GM21737 (cell line): ENCODE data around the gene CIT.

Experiments used
- ATAC-seq: cut with Tn5 transposase; IDR thresholded peaks from one replicate; pipeline ENCODE4 v1.9.1; 2021; ENCODE audit warnings: mild to moderate bottlenecking, moderate library complexity; ENCODE audit not compliant: unreplicated experiment

CIT gene

DNA sequence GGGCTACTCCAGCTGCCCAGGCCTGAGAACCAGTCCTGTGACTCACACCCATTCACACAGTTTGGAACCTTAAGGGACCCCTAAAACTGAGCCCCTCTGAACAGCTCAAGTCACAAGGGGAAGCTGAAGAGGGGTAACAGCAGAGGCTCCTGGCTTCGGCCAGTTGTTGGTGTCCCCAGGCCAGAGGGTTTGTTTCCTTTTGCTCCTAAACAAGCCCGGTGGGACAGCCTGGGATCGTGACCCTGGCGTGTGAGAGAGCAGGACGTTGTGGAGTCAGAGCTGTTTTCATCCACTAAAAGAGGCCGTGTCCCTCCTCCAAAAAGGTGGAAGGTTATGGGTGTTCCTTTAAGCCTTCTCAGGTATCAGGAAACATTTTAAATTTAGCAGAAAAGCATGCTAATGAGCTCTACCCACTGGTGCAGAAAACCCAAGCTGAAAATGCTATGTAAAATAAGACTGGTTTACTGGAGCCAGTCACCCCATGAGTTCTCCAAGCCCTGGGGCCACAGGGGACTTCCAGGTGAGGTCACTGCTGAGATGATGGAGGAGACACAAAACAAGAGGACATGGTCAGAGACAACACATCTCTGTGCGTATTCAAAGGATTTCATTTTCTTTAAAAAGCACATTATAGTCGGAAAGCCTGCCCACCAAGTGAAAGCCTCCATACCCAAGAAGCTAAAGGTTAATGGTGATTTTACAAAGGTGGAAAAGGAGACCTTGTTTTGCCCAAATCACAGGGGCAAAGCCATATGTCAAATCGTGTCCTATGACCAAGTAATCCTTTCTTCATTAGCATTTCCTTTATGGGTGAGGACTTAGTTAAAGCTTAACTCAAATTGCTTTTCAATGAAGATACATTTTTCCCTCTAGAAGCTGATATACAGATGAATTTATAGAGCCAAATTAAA lies 195.1 kb downstream of the CIT start:
- ATAC-seq = no peak

DNA sequence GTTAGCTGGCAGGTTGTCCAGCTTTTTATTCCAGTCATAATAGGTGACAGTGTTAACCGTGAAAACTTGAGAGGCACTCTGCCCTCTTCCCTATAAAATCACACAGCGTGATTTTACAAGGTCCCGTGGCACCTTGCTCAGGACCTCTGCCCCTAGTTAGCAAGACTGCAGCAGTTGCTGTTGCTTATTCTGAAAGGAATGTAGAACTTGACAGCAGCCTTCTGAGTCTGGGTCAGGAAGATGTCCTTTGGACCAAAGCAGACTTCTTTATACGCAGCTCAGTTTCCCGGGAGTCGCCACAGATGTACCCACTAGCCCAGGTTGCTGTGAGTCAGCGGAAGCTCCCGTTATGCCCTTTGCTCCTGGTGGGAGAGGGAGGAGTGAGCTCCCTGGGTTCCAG lies 196.0 kb downstream of the CIT start:
- no peak for ATAC-seq

DNA sequence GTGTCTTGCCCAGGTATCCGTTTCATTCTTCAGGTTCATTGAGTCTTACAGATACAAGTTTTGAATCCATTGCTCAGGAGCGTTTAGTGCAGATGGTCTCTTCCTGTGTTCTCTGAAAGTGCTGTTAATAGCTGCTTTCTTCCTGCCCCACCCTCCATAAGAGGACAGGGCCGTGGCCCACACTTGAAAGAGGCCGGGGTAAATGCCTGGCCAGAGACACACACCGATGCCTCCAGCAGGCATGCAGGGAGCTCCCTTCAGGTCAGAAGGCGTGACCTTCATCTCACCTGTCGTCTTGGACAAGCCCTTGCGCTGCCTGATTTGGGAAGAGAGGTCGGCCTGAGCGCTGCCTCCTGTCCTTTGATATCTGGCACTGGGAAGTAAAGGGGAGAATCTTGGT lies 197.6 kb downstream of the CIT start:
- no peak for ATAC-seq

DNA sequence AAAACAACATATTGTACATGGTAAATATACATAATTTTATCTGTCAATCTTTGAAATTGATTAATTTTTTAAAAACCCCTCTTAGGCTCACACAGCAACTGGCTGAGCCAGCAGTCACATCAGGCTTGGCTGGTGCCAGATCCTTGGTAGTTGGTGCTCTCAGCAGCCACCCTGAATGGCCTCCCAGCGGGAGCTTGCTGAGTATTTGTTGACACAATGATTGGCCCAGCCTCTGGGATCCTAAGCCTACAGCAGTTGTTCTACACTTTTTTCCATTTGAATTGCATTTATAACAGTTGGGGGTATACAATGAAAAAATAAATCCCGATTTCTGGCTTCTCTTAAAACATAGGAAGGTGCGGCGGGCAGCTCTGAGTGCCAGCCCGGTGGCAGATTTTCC lies 198.0 kb downstream of the CIT start:
- ATAC-seq = no peak

DNA sequence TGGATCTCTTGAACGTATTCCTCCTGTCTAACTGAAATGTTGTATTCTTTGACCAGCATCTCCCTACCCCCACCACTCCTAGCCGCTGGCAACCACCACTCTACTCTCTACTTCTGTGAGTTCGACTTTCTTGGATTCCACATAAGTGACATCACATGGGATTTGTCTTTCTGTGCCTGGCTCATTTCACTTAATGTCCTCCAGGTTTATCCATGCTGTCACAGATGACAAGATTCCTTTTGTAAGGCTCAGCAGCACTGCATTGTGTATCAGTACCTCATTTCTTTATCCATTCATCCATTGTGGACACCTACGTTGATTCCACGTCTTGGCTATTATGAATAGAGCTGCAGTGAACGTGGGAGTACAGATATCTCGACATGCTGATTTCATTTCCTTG lies 198.7 kb downstream of the CIT start:
- ATAC-seq = no peak

DNA sequence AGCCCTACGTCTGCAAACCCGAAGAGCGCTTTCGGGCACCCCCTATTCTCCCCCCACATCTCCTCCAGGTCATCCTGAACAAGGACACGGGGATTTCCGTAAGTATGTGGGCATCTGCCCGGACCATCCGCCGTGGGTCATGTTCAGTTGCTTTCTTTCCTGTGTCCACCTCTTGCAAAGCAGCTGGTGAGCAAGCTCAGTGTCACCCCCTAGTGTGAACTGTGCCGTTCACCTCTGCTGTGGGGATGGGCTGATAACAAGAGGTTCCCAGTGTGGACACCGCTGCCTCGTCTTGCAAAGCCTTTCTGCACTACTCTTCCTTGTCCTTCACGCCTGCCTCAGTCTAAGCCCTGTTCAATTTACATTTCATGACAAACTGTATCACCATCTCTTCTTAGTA lies 200.5 kb downstream of the CIT start:
- ATAC-seq = no peak

DNA sequence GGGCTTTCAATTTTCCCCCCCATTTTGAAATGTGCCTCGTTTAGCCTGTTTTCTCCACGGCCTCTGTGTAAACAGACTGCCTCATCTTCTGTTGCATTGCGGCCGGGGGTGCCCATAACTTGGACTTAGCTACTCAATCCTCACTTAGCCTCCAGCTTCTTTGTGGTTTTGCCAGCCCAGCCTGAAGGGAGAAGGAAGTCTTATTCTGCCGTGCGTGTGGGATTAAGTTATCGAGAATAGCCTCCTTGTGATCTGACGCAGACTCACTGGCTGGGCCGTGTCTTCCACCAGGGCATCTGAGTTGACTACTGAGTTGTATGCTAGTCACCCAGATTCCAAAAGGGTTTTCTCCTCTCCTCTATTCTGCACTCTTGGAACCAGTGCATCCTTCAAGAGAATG lies 201.1 kb downstream of the CIT start:
- no peak for ATAC-seq

DNA sequence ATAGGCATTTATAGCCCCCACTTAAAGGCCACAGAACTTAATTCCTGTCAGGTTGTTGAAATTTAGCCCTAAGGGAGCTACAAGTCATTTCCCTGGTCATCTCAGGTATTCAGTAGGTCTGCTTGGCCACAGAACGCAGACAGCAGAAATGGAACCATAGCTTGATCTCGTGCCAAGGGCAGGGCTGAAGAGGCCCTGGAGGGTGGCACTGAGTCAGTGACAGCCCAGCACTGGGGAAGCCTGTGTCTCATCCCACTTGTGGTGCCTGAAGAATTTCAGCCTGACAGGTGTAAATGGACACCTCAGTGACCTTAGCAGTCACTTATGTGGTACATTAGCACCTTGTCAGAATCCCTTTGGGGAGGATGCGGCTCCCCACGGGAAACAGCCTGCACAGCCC lies 202.6 kb downstream of the CIT start:
- ATAC-seq = no peak

DNA sequence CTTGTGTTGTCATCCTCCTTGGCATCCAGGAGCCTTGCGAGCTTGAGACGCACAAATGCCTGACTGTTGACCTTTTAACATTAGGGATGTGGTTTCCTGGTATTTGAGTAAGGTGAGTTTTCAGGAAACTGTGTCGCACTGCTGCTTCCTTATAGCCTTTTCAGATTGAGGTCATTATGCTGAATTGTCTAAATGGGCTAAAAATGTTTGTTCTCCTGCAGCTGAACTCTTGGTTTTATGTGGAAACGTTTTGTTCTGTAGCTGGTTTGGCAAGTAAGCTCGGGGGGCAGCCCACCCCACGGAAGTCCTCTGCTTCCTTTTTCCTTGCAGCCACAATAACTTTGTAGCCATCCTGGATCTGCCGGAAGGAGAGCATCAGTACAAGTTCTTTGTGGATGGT lies 203.5 kb downstream of the CIT start:
- no peak for ATAC-seq

DNA sequence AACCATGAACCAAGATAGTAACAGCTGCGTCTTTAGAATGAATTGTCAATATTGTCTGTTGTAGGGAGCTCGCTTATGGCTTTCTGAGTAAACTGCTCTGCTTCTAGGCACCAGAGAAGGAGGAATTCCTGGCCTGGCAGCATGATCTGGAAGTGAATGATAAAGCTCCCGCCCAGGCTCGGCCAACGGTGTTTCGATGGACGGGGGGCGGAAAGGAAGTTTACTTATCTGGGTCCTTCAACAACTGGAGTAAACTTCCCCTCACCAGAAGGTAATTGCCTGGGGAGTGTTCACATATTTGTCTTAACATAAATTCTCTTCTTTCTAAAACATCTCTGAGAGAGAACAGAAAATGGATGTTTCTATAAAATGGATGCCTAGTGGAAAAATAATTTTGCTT lies 204.9 kb downstream of the CIT start:
- no peak for ATAC-seq

DNA sequence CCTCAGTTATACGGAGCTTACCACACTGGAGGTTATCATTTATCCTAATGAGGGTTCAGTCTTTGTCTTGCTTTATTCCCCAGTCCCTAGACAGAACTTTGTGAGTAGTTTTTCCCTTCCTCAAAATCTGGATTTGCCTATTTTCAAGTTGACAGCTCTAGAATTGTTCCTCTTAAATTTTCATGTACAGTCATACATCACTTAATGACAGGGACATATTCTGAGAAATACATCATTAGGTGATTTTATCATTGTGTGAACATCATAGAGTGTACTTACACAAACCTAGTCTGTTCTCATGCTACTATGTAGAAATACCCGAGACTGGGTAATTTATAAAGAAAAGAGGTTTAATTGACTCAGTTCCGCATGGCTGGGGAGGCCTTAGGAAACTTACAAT lies 206.1 kb downstream of the CIT start:
- ATAC-seq = no peak

DNA sequence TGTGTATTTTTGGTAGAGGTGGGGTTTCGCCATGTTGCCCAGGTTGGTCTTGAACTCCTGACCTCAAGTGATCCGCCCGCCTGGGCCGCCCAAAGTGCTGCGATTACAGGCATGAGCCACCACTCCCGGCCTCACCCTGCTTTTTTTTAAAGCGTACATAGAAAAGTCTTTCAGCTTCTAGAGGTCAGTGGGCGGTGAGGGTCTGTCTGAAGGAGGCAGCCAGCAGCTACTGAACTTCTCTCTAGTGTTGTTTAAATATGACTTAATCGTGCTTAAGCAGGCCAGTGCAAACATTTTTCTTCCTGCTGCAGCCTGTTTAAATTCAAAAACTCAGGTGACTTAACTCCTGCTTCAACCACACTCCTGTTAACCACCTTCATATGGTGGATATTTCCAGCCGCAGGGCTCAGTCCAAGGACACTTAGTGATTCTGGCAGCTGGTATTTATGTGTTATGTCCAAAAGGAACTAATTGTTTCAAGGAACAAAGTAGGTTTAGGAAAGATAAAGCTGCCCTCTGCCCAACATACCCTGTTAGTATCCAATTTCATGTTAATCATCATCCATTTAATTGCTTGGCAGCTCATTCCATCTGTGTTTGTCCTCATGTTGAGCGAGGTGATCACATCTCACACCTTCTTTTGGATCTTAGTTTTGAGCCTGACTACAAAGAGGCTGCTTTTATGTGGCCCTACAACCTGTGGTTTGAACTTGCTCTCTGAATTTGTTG lies 207.2 kb downstream of the CIT start:
- no peak for ATAC-seq

DNA sequence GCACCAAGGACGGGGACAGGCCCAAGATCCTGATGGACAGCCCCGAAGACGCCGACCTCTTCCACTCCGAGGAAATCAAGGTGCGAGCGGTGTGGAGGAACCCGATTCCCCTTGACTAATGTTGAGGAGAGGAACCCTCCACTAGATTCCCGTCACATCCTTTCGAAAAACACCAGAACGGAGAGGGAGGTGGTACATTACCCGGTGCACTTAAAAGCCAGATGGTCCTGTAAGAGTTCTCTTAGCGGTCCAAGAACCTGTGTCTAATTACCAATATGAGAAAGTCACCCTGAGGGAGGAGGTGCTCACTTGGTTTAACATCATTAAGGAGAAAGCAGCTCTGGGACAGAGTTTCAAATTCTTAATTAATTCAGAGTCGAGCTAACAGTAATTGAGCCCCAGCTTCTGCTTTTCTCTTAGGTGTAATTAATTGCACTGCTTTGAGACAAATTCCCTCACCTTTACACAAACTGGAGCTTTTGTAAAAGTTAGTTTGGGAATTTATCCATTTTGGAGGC lies 208.7 kb downstream of the CIT start:
- ATAC-seq = no peak

DNA sequence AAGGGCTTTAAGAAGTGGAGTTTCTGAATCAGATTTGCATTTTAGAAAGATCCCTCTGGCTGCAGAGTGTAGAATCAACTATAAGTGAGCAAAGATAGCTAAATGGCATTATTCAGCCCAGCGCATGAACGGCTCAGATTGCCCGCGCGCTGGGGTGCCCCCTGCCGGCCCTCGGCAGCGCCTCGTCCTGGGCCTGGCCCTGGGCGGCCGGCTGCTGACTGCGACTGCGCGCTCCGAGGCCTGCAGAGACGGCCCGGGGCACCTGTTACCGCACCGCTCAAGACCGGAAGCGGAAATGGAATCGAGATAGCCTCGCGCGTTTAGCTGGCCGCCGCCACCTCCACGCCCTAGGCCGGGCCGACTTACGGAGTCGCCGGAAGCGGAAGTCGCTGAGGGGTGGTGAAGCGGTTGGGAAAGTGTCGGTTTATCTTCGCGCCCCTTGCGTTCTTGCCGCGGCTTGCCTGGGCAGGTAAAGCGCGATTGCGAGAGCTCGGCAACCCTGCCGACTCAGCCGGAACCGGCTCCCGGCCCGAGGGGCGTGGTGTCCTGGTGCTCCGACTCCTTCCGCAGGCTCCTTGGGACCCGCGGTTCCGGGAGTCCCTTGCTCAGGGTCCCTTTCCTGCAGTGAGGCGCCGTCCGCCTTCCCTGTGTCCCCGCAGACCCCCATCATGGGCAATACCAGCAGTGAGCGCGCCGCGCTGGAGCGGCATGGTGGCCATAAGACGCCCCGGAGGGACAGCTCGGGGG lies 209.4 kb downstream of the CIT start, which contains the start of gene PRKAB1:
TSS of gene PRKAB1 (plus strand) at position 557 of the 747 bp plus-strand sequence. CDS start at position 669, 112 bp downstream.
- peak; percentile 95 for ATAC-seq

DNA sequence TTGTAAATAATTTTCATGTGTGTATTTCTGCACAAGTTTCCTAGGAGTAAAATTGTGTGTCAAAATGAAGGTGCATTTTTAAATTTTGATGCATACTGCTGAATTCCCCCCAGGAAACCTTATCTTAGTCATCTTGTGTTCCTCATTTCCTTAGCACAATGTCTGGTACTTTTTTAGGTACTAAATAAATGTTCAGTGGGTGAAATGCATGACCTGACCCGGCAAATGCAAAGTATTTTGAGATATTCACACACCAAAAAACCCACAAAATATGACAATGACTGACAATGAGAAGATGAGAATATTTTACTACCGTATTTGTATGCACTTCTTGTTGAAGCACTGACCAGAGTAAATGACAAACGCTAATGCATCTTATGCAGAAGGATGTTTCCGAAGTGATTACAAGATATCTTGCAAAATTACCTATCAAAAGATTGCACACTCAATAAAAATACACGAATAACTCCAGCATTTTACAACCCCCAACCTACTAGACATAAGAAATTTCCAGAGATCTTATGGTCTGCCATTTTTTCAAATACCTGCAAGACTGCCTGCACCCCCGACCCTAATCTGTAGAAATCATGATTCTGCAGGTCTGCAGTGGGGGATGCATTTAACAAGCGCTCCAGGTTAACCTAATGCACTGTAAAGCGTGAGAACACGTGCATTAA lies 210.1 kb downstream of the CIT start:
- ATAC-seq = no peak

DNA sequence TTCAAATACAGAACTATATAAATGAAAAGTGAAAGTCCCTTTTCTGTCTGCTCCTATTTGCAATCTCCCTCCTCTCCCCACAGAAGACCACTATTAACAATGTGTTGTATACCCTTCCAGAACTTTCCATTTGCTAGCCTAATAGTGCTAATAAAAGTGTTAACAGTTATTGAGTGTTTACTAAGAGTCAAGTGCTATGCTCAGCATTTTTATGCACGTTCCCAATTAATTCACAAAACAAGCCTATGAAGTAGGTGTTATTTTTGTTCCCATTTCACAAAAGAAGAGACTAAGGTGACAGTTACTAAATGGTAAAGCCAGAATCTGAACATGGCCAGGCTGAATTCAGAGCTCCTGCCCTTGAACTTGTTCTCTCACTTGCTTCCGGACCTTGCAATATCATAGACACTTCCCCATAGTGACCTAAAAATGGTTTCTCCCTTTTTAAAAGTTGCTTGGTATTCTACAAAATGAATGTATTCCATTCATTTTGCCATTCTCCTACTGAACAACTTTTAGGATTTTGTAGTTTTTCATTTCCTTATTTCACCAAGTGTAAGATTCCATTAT lies 210.8 kb downstream of the CIT start:
- no peak for ATAC-seq

DNA sequence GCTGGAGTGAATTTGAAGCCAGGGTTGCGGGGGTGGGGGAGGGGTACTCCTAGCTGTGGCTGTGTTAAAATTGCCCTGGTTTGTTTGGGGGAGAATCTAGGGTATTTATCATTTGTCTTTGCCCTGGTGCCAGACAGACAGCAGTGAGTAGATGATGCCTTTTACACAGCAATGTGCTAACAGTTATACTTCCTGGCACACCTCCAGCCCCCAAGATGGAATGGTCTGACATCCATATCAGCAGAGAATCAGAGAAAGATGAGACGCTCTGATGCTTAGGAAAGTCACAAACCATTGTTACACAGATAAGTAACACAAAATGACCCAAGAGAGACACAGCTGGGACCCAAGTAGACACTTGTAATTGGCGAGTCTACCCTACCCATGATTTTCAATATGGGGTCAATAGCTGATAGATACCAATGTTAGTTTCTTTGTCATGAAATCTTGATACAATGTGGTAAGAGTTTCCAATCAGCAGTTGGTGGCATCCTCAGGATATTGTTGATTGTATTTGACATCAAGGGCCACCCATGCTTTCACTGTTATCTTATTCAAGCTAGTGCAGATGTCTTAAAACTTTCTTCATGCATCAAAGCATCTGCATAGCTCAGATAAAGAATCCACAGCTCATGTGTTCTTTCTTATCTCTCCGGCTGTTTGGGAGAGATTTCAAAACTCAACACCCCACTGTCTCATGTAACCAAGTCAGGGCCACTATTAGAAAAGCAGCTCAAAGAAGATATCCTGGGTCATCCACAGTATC lies 211.8 kb downstream of the CIT start:
- ATAC-seq = no peak

DNA sequence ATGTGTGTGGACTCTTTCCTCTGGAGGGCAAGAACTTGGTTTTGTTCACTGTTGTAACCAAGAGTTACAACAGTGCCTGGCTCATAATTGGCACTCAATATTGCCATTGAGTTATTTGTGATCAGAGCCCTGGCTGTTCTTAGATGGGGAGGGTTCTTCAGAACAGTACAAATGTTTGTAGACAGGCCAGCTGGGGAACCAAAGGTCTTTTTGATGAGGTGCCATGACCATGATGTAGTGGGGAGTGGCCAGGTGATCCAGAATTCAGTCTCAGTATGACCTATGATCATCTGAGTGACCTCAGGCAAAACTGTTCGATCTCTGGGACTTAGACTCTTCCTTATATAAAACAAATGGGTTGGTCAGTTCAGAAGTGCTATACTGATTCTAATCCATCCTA lies 212.5 kb downstream of the CIT start:
- ATAC-seq = no peak

DNA sequence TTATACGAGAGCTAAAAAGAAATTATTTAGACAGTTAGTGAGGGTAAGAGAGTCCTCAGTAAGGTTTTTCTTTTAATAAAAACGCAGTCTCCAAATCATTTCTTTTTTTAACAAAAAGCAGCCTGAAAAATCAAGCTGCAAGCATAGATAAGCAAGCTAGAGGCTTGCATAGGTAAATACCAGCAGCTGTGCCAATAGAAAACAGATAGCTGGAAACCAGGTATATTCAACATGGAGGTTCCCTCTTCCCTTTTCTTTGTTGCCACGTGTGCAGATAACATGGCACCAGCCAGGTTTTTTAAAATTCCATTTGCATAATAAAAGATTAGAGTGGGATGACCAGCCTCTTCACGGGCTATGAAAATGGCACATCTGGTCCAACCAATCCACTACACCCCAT lies 215.2 kb downstream of the CIT start:
- no peak for ATAC-seq

DNA sequence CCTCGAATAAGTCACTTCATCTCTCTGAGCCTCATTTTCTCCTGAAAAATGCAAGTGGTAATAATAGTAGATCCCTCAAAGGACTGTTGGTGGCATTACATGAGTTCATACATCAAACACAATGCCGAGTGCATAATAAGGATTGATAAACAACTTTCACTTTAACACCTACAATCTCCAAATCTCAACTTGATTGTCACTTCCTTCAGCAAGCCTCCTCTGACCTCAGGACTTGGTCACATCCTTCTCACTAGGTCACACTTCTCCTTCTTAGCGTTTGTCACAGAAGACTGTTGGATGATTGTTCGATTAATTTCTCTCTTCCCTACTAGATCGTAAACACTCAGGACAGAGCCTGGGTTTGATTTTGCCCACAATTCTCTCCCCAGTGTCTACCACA lies 217.0 kb downstream of the CIT start:
- ATAC-seq = no peak
